NAMALWA (cell line): Measurements from ENCODE around the gene WDR35.

Experiments
- DNase-seq: peaks from one replicate; pipeline ENCODE4 v3.0.0-alpha.2; 2015; ENCODE audit warnings: low spot score

WDR35 gene

GRCh38 chr2:19870792-19871191 lies 119.1 kb downstream of the WDR35 start:
- DNase-seq = no peak

DNA sequence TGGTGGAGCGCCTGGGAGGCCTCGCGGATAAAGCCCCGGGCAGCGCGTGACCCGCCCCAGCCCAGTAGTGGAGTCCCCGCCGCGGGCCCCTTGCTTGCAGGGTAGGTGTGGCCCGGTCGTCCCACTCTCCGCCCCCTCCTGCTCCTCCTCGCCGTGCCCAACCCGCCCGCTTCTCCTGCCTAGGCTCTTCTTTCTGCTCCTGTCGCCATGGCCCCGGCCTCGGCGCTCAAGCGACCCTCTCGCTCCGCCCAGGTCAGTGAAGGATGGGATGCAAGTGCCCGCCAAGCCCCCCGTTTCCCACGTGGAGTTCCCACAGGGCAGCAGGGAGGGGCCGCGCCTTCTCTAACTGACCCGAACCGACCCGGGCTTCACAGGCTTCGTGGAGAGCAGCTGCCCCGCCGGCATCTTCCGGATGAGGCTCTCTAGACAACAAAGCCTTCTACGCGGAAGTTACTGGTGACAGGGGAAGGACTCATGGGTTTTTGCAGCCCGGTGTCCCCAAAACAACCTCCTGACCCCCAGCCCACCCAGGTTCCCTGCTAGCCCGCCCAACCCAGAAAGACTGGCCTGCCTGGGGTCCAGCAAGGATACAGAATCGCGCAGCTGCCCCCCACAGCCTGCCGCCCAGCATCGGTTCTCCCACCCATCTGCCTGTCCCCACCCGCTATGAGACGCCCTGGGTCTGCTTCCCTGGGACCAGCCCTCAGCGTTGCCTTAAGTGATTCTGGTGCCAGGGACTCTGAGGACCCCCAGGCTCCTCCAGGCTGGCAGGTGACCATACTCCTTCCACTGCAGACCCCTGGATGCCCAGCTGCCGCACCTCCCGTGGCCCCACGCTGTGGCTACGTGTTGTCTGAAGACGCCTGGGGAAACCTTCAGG lies 121.0 kb downstream of the WDR35 start:
- peak; percentile 22 for DNase-seq

DNA sequence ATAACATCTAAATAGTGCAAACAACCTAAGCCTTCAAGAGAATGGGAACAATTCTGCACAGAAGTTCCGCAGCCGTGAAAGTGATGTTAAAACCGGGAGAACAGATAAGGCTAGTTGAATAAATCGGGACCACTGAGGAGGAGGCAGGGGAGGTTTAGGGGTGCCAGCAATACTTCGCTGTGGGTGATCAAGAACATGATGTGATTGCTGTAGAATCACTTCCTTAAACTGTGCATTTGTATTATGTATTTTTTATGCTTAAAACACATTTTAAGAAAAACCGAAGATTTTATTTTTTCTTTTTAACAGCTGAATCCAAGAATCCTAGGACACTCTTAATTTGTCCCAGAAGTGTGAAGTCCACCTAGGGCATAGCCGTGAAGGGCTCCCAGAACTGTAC lies 121.7 kb downstream of the WDR35 start:
- no peak for DNase-seq

GRCh38 chr2:19866771-19867170 lies 123.1 kb downstream of the WDR35 start:
- no peak for DNase-seq

GRCh38 chr2:19865151-19865550 lies 124.8 kb downstream of the WDR35 start:
- DNase-seq = no peak

- no peak for DNase-seq
Observed at GRCh38 chr2:19864381-19864780, 125.5 kb downstream of the WDR35 start.

- DNase-seq = peak; percentile 63
Observed at GRCh38 chr2:19863303-19864041, 126.4 kb downstream of the WDR35 start.

DNA sequence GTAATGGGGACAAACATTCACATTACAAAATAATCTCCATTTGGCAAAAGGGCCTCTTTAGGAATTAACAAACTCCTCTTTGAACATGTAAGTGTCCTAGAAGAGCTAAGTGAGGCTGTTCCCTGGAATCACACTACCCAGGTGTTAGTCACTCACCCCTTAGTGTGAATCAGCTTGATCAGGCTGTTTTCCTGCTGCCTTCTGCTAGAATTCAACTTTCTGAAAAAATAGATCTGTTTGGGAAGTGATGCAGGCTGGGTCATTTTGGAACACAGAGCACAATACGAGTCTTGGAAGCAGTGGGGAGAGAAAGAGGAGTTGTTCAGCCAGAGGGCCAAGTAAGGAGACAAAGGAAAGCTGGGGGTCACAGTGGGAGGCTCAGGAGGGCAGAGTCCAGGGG lies 128.1 kb downstream of the WDR35 start:
- DNase-seq = no peak
